CD4-positive, alpha-beta T cell treated with Interleukin-15 for 1 hour (primary cell): ENCODE data around the gene GABRG2.

Experiments
- DNase-seq: peaks from one replicate; pipeline ENCODE4 v3.0.0-alpha.2; 2020

Gene GABRG2

GRCh38 chr5:162196351-162196750 lies 128.8 kb downstream of the GABRG2 start:
- DNase-seq: no peak

GRCh38 chr5:162202285-162202880 lies 134.8 kb downstream of the GABRG2 start:
- no peak for DNase-seq
